AG09319 (cell line): Measurements from ENCODE around the gene TMC3.

Source experiments
- DNase-seq: peaks from one replicate; pipeline ENCODE4 v3.0.0-alpha.2; 2010; ENCODE audit warnings: low read depth; ENCODE audit errors: extremely low read depth
- TF ChIP-seq, protein P1 (sequence below): IDR thresholded peaks from 2 replicates; pipeline ENCODE4 v1.5.1; 2011; ENCODE audit warnings: low read depth, mild to moderate bottlenecking, inconsistent platforms, low read length, moderate library complexity

TMC3 gene

DNA sequence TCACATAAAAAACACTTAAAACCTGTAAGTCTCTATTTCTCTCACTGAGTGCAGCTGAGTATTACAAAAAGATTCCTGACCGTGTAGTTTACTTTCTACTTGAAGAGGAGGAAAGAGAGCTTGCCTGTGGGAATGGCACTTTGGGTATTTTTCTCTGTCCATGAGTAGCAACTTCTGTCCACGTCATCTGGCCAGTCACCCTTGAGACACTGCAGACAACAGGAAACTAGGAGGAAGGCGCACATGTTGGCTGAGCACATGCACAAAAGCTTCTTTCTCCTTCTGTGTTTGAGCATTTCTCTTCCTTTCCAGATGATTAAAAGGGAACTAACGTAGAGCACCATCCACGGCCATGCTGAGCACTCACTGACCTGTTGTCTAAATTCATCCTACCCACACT, 69.8 kb downstream of the TMC3 start:
- TF ChIP-seq, protein P1, sequence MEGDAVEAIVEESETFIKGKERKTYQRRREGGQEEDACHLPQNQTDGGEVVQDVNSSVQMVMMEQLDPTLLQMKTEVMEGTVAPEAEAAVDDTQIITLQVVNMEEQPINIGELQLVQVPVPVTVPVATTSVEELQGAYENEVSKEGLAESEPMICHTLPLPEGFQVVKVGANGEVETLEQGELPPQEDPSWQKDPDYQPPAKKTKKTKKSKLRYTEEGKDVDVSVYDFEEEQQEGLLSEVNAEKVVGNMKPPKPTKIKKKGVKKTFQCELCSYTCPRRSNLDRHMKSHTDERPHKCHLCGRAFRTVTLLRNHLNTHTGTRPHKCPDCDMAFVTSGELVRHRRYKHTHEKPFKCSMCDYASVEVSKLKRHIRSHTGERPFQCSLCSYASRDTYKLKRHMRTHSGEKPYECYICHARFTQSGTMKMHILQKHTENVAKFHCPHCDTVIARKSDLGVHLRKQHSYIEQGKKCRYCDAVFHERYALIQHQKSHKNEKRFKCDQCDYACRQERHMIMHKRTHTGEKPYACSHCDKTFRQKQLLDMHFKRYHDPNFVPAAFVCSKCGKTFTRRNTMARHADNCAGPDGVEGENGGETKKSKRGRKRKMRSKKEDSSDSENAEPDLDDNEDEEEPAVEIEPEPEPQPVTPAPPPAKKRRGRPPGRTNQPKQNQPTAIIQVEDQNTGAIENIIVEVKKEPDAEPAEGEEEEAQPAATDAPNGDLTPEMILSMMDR, result no peak
- DNase-seq, result no peak

DNA sequence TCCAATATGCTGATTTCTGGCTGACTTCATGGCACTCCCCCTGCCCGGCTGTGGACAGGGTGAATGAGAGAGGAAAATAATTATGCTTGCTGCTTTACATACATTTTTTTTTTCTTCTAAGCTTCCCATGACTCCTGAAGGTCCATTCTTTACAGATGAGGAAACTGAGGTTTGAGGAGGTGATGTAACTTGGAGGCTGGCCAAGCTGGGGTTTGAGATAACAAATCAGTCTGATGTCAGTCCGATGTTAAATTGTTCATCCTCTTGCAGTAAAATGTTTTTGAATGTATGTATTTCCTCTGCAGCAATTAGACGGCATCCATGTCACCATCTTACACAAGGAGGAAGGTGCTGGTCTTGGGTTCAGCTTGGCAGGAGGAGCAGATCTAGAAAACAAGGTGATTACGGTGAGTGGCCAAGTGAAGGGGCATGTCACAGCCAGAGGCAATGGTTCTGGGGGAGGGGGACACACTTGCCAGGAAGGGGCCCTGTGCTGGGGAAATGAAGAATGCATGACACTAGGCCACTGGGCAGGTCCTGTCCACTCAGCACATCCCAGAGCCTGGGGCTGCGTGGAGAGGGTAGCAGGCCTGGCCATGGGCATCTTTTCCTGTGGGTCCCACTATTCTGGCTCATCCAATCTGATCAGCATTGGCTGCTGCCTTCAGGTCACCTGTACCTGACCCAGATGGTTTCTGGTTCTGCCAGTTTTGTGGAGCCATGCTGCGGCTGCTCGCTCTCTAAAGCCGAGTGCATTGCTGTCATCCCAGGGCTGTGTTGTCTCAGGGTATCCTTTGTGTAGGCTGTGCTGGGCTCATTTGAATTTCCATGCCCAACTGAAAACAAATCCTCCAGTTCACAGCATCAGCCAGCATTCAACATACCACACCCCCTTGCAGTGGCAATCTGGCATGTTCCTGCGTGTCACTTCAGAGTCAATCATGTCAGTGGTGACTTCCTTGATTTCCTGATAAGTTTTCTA, 70.5 kb downstream of the TMC3 start:
- DNase-seq, result no peak
- TF ChIP-seq, protein P1, result no peak

GRCh38 chr15:81302701-81303109, 71.3 kb downstream of the TMC3 start:
- no peak for DNase-seq
- TF ChIP-seq, protein P1, result no peak

DNA sequence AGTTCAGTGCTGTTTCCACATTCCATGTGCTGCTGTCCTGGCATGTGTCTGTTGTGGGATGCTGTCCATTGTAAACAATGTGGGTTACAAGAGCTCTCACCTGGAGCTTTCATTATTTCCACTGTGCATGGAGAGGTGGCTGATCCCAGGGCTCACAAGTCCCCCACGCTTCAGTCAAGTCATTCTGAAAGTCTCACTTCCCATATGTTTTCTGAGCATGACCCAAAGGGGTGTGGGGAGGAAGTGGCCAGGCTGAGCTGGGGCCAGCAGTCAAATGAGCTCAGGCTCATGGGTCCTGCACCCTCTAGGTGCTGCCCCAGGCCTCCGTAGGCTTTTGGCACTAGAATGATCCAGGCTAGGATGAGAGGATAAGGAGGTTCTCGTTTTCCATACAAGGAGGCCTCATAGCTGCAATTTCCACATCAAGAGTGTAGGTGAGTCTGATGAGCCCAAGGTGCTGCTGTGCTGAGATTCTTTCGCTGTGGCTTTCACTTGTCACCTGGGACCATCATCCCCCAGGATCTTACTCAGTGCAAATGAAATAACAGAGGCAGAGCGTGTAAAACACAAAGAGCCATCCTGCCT, 72.1 kb downstream of the TMC3 start:
- TF ChIP-seq, protein P1, result no peak
- no peak for DNase-seq

- no peak for DNase-seq
- TF ChIP-seq, protein P1, result no peak
Measured at GRCh38 chr15:81301385-81301784, 72.6 kb downstream of the TMC3 start.

DNA sequence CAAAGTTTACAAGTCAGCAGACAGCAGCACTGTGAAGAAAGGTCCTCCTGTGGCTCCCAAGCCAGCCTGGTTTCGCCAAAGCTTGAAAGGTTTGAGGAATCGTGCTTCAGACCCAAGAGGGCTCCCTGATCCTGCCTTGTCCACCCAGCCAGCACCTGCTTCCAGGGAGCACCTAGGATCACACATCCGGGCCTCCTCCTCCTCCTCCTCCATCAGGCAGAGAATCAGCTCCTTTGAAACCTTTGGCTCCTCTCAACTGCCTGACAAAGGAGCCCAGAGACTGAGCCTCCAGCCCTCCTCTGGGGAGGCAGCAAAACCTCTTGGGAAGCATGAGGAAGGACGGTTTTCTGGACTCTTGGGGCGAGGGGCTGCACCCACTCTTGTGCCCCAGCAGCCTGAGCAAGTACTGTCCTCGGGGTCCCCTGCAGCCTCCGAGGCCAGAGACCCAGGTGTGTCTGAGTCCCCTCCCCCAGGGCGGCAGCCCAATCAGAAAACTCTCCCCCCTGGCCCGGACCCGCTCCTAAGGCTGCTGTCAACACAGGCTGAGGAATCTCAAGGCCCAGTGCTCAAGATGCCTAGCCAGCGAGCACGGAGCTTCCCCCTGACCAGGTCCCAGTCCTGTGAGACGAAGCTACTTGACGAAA, 74.3 kb downstream of the TMC3 start:
- TF ChIP-seq, protein P1, result no peak
- DNase-seq, result no peak

DNA sequence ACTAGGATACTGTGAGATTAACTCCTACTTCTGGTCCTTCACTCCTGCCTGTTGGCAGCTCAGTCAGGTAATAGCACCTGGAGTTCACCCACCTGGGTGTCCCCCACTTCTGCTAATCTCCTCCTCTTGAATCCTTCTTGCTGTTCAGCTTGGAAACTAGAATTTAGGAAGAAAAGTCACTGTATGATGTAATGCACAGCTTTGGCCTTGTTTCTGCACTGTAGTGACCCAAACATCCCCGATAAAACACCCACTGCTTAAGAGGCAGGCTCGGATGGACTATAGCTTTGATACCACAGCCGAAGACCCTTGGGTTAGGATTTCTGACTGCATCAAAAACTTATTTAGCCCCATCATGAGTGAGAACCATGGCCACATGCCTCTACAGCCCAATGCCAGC, 74.9 kb downstream of the TMC3 start:
- no peak for DNase-seq
- TF ChIP-seq, protein P1, result no peak
